Body of pancreas (tissue), 4 donors: Measurements from ENCODE around the gene HLA-DRA.

Experiments used
- CTCF ChIP-seq, 7 experiments: fragments of 450-650 bp in 4 of 7; fragments of 200-600 bp in 3 of 7; sonication (generic) in 3 of 7; IDR thresholded peaks; one replicate each; pipeline ENCODE4 v1.5.1; 2016 to 2019; ENCODE audit warnings: antibody characterized with exemption in 7 of 7
- POLR2A ChIP-seq, 3 donors: fragments of 450-650 bp; IDR thresholded peaks; one replicate each; pipeline ENCODE4 v1.6.1; 2016; ENCODE audit warnings: antibody characterized with exemption in 3 of 3, mild to moderate bottlenecking in 2 of 3

- TF ChIP-seq CTCF (IDR thresholded peaks at IDR 0.05) (no peak), POLR2A (IDR thresholded peaks at IDR 0.05) (no peak)
Observed at GRCh38 chr6:32457054-32457453, 17.4 kb downstream of the HLA-DRA start.
